Colonic mucosa (tissue), 4 donors: Measurements from ENCODE around the gene MXRA8. TPM values are rescaled to one million over a fixed set of nuclear protein-coding genes. Genes with fewer than 3 reads are reported as not detected.
A peak's percentile ranks its signal among the peaks of the same experiment; 100 is the strongest.

Experiments
- DNase-seq: peaks from one replicate; pipeline ENCODE4 v3.0.0-alpha.2; 2020
- H3K27ac ChIP-seq: fragments of 200-600 bp; one replicate; pipeline ENCODE4 v1.8.0; 2021
- H3K27me3 ChIP-seq: fragments of 200-600 bp; one replicate; pipeline ENCODE4 v1.8.0; 2021
- H3K36me3 ChIP-seq: fragments of 200-600 bp; one replicate; pipeline ENCODE4 v1.8.0; 2021
- H3K4me1 ChIP-seq: fragments of 200-600 bp; one replicate; pipeline ENCODE4 v1.8.0; 2021; ENCODE audit warnings: mild to moderate bottlenecking
- H3K4me3 ChIP-seq: fragments of 200-600 bp; one replicate; pipeline ENCODE4 v1.8.0; 2021
- H3K9ac ChIP-seq, 2 donors: one replicate each; pipeline ENCODE4 v1.7.0; 2013; ENCODE audit warnings: control low read depth in 2 of 2, low read depth in 2 of 2, low read length in 2 of 2
- H3K9me3 ChIP-seq: fragments of 200-600 bp; one replicate; pipeline ENCODE4 v1.8.0; 2021
- intact Hi-C: fragments of 100-400 bp; cut with DNase I; formaldehyde crosslinking; loops from one replicate; pipeline ENCODE4 v1.14.1; 2022
- total RNA-seq, 2 donors: library from RNA; stranded (reverse); fragmentation: NEBNext Ultra II Directional in 1 of 2; extraction: Animal tissue kit (Norgen Biotek cat#: 25700) in 1 of 2; gene quantifications; one replicate each; pipeline ENCODE4 v1.2.1, GENCODE V29; 2021
- TF ChIP-seq, protein P1 (sequence below): fragments of 200-600 bp; IDR thresholded peaks from one replicate; pipeline ENCODE4 v1.8.0; 2022; ENCODE audit warnings: antibody characterized with exemption, mild to moderate bottlenecking
- donor health status: healthy.
- donor health status: DM: no; HTN: no; CAD: no.
- donor health status: DM: no; HTN: no; CAD: no.

Gene MXRA8
- total RNA-seq, 2 donors from 2014 or later = 5.9 to 14.0 TPM

DNA sequence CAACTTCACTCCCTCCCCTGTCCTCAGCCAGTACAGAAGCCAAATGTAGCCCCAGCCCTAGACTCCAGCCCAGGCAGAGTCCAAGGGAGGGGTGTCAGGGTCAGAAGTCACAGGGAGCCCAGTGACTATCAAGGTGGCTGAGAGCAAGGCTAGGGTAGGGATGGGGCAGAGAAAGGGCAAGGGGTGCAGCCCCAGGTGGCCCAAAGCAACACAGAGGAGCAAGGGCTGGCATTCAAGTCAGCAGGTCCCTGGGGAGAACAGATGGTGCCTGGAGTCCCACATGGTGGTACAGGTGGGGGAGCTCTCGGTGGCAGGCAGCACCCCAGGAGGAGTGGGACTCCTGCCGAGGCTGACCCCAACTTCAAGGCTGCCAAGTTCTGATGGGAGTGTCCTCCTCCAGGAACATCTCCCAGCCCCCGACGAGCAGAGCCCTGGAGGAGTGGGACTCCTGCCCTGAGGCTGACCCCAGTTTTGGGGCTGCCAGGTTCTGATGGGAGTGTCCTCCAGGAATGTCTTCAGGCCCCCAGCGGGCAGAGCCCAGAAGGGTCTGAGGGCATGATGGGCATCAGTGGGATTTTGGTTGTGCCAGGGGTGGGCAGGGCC lies 5.5 kb downstream of the MXRA8 start:
- Histone ChIP-seq H3K4me1 (peaks cover under 1% of the 10 kb centered on the region), H3K9ac (no peak overlapping the region), H3K36me3 (no peaks in the 10 kb centered on the region), H3K9me3 (no peaks in the 10 kb centered on the region), H3K27me3 (peaks cover 25% of the 10 kb centered on the region), H3K4me3 (no peak overlapping the region), H3K27ac (no peak overlapping the region)
- intact Hi-C loops = no loop called here
- no peak for DNase-seq
- TF ChIP-seq, protein P1, sequence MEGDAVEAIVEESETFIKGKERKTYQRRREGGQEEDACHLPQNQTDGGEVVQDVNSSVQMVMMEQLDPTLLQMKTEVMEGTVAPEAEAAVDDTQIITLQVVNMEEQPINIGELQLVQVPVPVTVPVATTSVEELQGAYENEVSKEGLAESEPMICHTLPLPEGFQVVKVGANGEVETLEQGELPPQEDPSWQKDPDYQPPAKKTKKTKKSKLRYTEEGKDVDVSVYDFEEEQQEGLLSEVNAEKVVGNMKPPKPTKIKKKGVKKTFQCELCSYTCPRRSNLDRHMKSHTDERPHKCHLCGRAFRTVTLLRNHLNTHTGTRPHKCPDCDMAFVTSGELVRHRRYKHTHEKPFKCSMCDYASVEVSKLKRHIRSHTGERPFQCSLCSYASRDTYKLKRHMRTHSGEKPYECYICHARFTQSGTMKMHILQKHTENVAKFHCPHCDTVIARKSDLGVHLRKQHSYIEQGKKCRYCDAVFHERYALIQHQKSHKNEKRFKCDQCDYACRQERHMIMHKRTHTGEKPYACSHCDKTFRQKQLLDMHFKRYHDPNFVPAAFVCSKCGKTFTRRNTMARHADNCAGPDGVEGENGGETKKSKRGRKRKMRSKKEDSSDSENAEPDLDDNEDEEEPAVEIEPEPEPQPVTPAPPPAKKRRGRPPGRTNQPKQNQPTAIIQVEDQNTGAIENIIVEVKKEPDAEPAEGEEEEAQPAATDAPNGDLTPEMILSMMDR = no peak

DNA sequence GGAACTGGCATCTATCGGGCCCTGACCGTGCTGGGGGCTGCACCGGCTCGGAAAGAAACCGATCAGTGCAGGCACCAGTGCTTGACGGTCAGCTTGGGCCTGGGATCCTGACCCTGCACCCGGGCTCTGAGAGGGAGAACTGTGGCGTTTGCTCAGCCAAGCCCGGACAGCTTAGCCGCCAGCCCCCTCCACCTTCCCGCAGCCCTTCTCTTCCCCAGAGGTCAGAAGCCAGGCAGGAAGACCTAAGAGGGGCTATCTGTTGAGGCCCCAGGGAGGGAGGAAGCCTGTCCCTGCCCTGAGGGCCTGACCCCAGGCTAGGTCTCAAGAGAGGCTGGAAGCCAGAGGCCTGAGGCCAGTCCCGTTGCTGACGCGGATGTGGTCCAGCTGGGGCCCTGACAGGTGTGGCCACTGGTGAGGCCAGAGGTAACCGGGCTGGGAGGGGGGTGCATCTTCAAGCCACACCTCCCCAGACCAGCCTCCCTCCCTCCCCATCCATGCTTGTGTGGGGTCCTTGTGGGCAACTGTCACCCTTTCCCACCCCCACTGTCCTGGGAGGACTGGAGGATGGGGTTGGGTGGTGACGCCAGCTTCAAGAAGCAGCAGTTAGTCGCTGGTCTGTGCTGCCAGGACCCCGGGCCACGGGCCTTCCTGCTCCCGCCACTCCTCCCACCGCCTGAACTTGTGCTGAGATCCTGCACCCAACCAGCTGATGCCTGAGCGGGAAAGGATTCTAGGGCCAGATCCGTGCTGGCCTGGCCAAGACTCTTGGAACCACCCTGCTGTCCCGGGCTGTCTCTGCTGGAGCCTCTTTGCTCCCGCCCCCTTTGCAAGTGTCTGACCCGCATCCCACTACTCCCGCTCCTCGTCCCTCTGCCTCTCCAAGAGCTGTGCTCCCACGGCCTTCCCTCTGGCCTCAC lies 6.6 kb downstream of the MXRA8 start:
- intact Hi-C loops = no loop called here
- no peak for DNase-seq

DNA sequence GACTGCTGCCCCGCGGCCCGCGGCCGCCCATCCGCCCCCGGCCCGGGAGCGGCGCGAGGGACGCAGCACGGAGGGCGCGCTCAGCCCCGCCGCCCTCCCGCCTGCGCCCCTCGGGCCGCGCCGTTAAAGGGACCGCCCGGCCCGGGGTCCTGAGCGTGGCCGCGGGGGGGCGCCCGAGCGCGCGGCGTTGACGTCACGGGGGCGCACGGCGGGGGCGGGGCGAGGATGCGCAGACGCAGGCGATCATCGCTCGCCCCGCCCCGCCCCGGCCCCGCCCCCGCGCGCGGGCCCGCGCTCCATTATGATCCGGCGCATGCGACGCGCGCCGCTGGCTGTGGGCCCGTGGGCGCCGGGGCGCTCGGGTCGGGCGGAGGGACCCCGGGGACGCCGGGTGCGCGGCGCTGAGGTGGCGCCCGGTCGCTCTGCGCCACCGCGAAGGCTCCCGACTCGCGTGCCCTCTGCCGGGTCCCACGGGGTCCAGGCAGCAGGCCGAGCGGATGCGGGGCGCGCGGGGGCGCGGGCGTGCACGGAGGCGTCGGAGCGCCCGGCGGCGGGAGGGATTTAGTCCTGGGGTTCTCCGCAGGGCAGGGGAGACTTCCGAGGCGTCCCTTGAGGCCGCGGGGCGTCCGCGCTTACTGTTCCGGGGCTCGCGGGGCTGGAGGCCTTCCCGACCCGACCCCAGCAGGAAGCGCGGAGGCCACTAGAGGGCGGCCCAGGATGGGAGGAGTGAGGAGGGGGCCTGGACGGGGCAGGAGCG lies 8.9 kb downstream of the MXRA8 start, which contains the start of gene DVL1:
TSS of gene DVL1 (minus strand) at position 163 of the 757 bp plus-strand sequence. CDS start 353 bp downstream, outside the sequence.
- peak within 1 kb of the TSS; percentile 79 for H3K27ac ChIP-seq
- DNase-seq = peak; percentile 76
- intact Hi-C loops = no loop called here

More for the DNA sequence above, 6.6 kb downstream of the MXRA8 start:
- Histone ChIP-seq H3K36me3 (no peaks in the 10 kb centered on the region), H3K27me3 (peaks cover 25% of the 10 kb centered on the region), H3K27ac (no peak overlapping the region), H3K4me3 (no peak overlapping the region), H3K4me1 (peaks cover 8% of the 10 kb centered on the region), H3K9ac (peak overlapping the region in 1 of 2 donors; percentile 43), H3K9me3 (no peaks in the 10 kb centered on the region)
- TF ChIP-seq, protein P1 = no peak

DNA sequence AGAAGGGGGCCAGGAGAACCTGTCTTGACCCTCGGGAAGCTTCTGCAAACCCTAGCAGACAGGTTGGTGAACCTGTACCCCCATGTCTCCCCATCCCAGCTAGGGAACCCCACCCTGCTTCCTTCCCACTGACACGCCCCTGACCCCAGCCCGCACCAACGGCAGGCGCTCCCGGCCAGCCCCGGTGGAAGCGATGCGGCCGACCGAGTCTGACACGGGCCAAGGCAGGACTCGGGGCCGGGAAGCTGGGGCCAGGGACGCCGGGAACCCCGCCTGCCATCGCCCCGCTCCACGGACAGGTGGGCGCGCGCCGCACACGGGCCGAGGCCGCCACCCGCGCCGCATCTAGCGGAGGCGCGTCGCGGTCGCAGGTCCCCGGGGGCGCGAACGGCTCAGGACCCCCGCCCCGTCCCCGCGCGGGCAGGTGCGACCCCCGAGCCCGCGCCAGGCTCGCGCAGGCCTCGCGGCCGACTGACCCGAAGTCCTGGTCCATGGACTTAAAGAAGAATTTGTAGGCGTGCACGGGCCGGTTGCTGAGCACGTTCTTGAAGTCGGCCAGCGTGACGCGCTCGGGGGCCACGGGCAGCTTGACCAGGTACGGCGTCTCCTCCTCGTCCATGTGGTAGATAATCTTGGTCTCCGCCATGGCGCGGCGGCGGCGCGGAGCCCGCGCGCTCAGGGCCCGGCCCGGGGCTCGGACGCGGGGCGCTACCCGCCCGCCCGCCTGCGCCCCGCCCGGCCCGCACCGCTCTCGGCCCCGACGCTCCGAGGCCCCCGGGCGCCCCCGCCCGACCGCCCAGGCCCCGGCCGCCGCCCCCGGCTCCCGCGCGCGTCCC lies 9.7 kb downstream of the MXRA8 start:
- Histone ChIP-seq H3K27ac (peak overlapping the region; percentile 79), H3K36me3 (no peaks in the 10 kb centered on the region), H3K9me3 (no peaks in the 10 kb centered on the region), H3K9ac (peak overlapping the region; percentile 92 to 94), H3K27me3 (peaks cover 6% of the 10 kb centered on the region), H3K4me1 (peaks cover 17% of the 10 kb centered on the region), H3K4me3 (peak overlapping the region; percentile 41)
- intact Hi-C loops = no loop called here
- TF ChIP-seq, protein P1 = no peak
- DNase-seq = no peak

More for the DNA sequence above, 8.9 kb downstream of the MXRA8 start, which contains the start of gene DVL1:
- Histone ChIP-seq H3K9ac (peak within 1 kb of the TSS; percentile 92 to 94), H3K4me1 (peaks cover 17% of the 10 kb centered on the region), H3K9me3 (no peaks in the 10 kb centered on the region), H3K27me3 (peaks cover 14% of the 10 kb centered on the region), H3K36me3 (no peaks in the 10 kb centered on the region), H3K4me3 (peak within 1 kb of the TSS; percentile 59)
- TF ChIP-seq, protein P1 = peak; percentile 25
